DND-41 (cell line): Measurements from ENCODE around the gene USP50.

Experiments used
- ATAC-seq: fragments of 200-7000 bp; cut with Tn5 transposase; 3 replicates; pipeline ENCODE4 v1.9.1; 2021; ENCODE audit warnings: low read depth; ENCODE audit not compliant: insufficient read depth
- DNase-seq: peaks from one replicate; pipeline ENCODE4 v3.0.0-alpha.2; 2020
- H2AFZ ChIP-seq: 2 replicates; pipeline ENCODE4 v1.6.0; 2012; ENCODE audit warnings: low read depth, low read length
- H3K27ac ChIP-seq: 2 replicates; pipeline ENCODE4 v1.5.1; 2012; ENCODE audit warnings: low read length, inconsistent platforms
- H3K27me3 ChIP-seq: fragments of 200-600 bp; sonication (generic); 2 replicates; pipeline ENCODE4 v1.6.0; 2012; ENCODE audit warnings: low read length, mild to moderate bottlenecking, inconsistent platforms; ENCODE audit not compliant: insufficient read depth, poor library complexity
- H3K36me3 ChIP-seq: 2 replicates; pipeline ENCODE4 v1.5.1; 2012; ENCODE audit warnings: low read length, inconsistent platforms; ENCODE audit not compliant: insufficient read depth
- H3K4me1 ChIP-seq: 2 replicates; pipeline ENCODE4 v1.5.1; 2012; ENCODE audit warnings: mild to moderate bottlenecking, low read length; ENCODE audit not compliant: insufficient read depth
- H3K4me2 ChIP-seq: 2 replicates; pipeline ENCODE4 v1.6.0; 2012; ENCODE audit warnings: mild to moderate bottlenecking, moderate library complexity, low read length, inconsistent platforms; ENCODE audit not compliant: insufficient read depth
- H3K4me3 ChIP-seq, 2 experiments: fragments of 200-600 bp in 1 of 2; shearing (Covaris generic) in 1 of 2; 2 replicates each; pipeline ENCODE4 v1.5.1; 2012 to 2016; ENCODE audit warnings: inconsistent platforms in 2 of 2, low read length in 2 of 2, mild to moderate bottlenecking in 2 of 2, low read depth in 1 of 2, moderate library complexity in 1 of 2
- H3K79me2 ChIP-seq: 2 replicates; pipeline ENCODE4 v1.6.0; 2012; ENCODE audit warnings: low read length, inconsistent platforms; ENCODE audit not compliant: insufficient read depth
- H3K9ac ChIP-seq: 2 replicates; pipeline ENCODE4 v1.6.0; 2012; ENCODE audit warnings: low read depth, mild to moderate bottlenecking, inconsistent platforms, low read length, moderate library complexity
- H3K9me3 ChIP-seq: 2 replicates; pipeline ENCODE4 v1.5.1; 2012; ENCODE audit warnings: low read length, moderate library complexity, mild to moderate bottlenecking, inconsistent platforms; ENCODE audit not compliant: insufficient read depth, severe bottlenecking
- H4K20me1 ChIP-seq: 2 replicates; pipeline ENCODE4 v1.6.0; 2012; ENCODE audit warnings: low read length; ENCODE audit not compliant: insufficient read depth
- CTCF ChIP-seq: IDR thresholded peaks from 2 replicates; pipeline ENCODE4 v1.5.1; 2012; ENCODE audit warnings: borderline replicate concordance, low read length, moderate library complexity, mild to moderate bottlenecking; ENCODE audit not compliant: poor library complexity, severe bottlenecking; ENCODE audit errors: extremely low read depth
- EZH2 ChIP-seq: IDR thresholded peaks from 3 replicates; pipeline ENCODE4 v1.6.1; 2012; ENCODE audit warnings: borderline replicate concordance, low read depth, mild to moderate bottlenecking, moderate library complexity, low read length, inconsistent platforms; ENCODE audit not compliant: severe bottlenecking

Gene USP50

GRCh38 chr15:50562735-50563640, 16.5 kb upstream of the USP50 start:
- Histone ChIP-seq H4K20me1 (no peaks in the 10 kb centered on the region), H3K27me3 (no peaks in the 10 kb centered on the region), H3K4me1 (no peaks in the 10 kb centered on the region), H3K36me3 (peaks cover 42% of the 10 kb centered on the region), H3K4me3 (no peak overlapping the region), H3K79me2 (no peaks in the 10 kb centered on the region), H3K9ac (no peak overlapping the region), H3K9me3 (no peaks in the 10 kb centered on the region), H3K4me2 (no peak overlapping the region), H2AFZ (no peak overlapping the region), H3K27ac (no peak overlapping the region)
- TF ChIP-seq CTCF (no peak), EZH2 (no peak)
- DNase-seq (no peak), ATAC-seq (peak; percentile 35; the same call in 1 of the 3 replicates)

- Histone ChIP-seq H3K9me3 (no peaks in the 10 kb centered on the region), H3K4me3 (no peak overlapping the region), H3K27ac (no peak overlapping the region), H2AFZ (no peak overlapping the region), H3K27me3 (no peaks in the 10 kb centered on the region), H3K4me2 (no peak overlapping the region), H3K79me2 (no peaks in the 10 kb centered on the region), H4K20me1 (no peaks in the 10 kb centered on the region), H3K4me1 (no peaks in the 10 kb centered on the region), H3K36me3 (peaks cover 26% of the 10 kb centered on the region), H3K9ac (no peak overlapping the region)
- TF ChIP-seq CTCF: no peak
- TF ChIP-seq EZH2: no peak
- no peak for DNase-seq
- no peak for ATAC-seq
Observed at GRCh38 chr15:50558012-50558411, 11.5 kb upstream of the USP50 start.

- Histone ChIP-seq H3K27me3 (no peaks in the 10 kb centered on the region), H3K27ac (no peak overlapping the region), H3K4me1 (no peaks in the 10 kb centered on the region), H2AFZ (no peak overlapping the region), H4K20me1 (no peaks in the 10 kb centered on the region), H3K79me2 (no peaks in the 10 kb centered on the region), H3K9me3 (no peaks in the 10 kb centered on the region), H3K36me3 (peaks cover 14% of the 10 kb centered on the region), H3K9ac (no peak overlapping the region), H3K4me3 (no peak overlapping the region), H3K4me2 (no peak overlapping the region)
- ATAC-seq (peak; percentile 58; the same call in 2 of the 3 replicates), DNase-seq (no peak)
- TF ChIP-seq EZH2 (no peak), CTCF (no peak)
Observed at GRCh38 chr15:50556642-50557371, 10.3 kb upstream of the USP50 start.
